WTC11 (cell line): ENCODE data around the gene GPR27. TPM values are rescaled to one million over a fixed set of nuclear protein-coding genes. Genes with fewer than 3 reads are reported as not detected.

Source experiments
- ATAC-seq: fragments of 200-7000 bp; cut with Tn5 transposase; 2 replicates; pipeline ENCODE4 v1.10.0; 2021; ENCODE audit warnings: mild to moderate bottlenecking, moderate library complexity
- Bru-seq: library from RNA; stranded (reverse); fragments of 400-500 nt; gene quantifications from one replicate; lab custom pipeline; 2021; lab: Mats Ljungman, UMichigan
- CTCF ChIA-PET: fragments of 300-600 bp; sonication (Branson Sonifier 250); formaldehyde crosslinking; loops from one replicate; lab custom pipeline; 2021; ENCODE audit warnings: antibody characterized with exemption; lab: Charles Lee
- POLR2A ChIA-PET: fragments of 350-600 bp; sonication (Branson Sonifier 250); formaldehyde crosslinking; loops from one replicate; lab custom pipeline; 2021; ENCODE audit warnings: antibody characterized with exemption; lab: Charles Lee
- DNase-seq: peaks from one replicate; pipeline ENCODE4 v3.0.0; 2021; ENCODE audit warnings: low spot score
- H3K27ac Mint-ChIP-seq: 2 replicates; pipeline ENCODE4 v1.8.0; 2021; ENCODE audit warnings: mixed read lengths
- H3K27me3 Mint-ChIP-seq: 2 replicates; pipeline ENCODE4 v1.8.0; 2021; ENCODE audit warnings: low read depth, mild to moderate bottlenecking, moderate library complexity, mixed read lengths
- H3K36me3 Mint-ChIP-seq: 2 replicates; pipeline ENCODE4 v1.8.0; 2021; ENCODE audit warnings: mixed read lengths
- H3K4me1 Mint-ChIP-seq: 2 replicates; pipeline ENCODE4 v1.8.0; 2022; ENCODE audit warnings: mixed read lengths
- H3K4me3 Mint-ChIP-seq: 2 replicates; pipeline ENCODE4 v1.8.0; 2021; ENCODE audit warnings: mild to moderate bottlenecking, moderate library complexity, mixed read lengths
- H3K9me3 Mint-ChIP-seq: 2 replicates; pipeline ENCODE4 v1.8.0; 2021; ENCODE audit warnings: mixed read lengths
- CREM ChIP-seq: sonication (generic); formaldehyde crosslinking; IDR thresholded peaks from 2 replicates; pipeline ENCODE4 v1.8.1; 2022; ENCODE audit warnings: mild to moderate bottlenecking, missing genetic modification reagents, moderate library complexity
- E2F5 ChIP-seq: sonication (generic); formaldehyde crosslinking; IDR thresholded peaks from 2 replicates; pipeline ENCODE4 v1.8.1; 2022; ENCODE audit warnings: mild to moderate bottlenecking, moderate library complexity, missing genetic modification reagents
- KAT7 ChIP-seq: sonication (generic); formaldehyde crosslinking; IDR thresholded peaks from 2 replicates; pipeline ENCODE4 v1.8.1; 2023; ENCODE audit warnings: missing genetic modification reagents, mild to moderate bottlenecking, borderline replicate concordance
- MYBL2 ChIP-seq: sonication (generic); formaldehyde crosslinking; IDR thresholded peaks from 2 replicates; pipeline ENCODE4 v1.8.1; 2023; ENCODE audit warnings: mild to moderate bottlenecking, moderate library complexity, missing genetic modification reagents
- NFE2L1 ChIP-seq: sonication (generic); formaldehyde crosslinking; IDR thresholded peaks from 2 replicates; pipeline ENCODE4 v1.8.1; 2023; ENCODE audit warnings: missing genetic modification reagents
- OVOL2 ChIP-seq: fragments of 250-450 bp; sonication (Bioruptor Pico); IDR thresholded peaks from 2 replicates; pipeline ENCODE4 v1.9.0; 2021; ENCODE audit warnings: mild to moderate bottlenecking, borderline replicate concordance
- PRRX2 ChIP-seq: fragments of 250-450 bp; sonication (Bioruptor Pico); IDR thresholded peaks from 2 replicates; pipeline ENCODE4 v1.8.0; 2021; ENCODE audit warnings: mild to moderate bottlenecking
- SP1 ChIP-seq: sonication (generic); formaldehyde crosslinking; conservative IDR thresholded peaks from 2 replicates; pipeline ENCODE4 v1.8.1; 2022; ENCODE audit warnings: missing genetic modification reagents
- TEAD4 ChIP-seq: sonication (generic); formaldehyde crosslinking; IDR thresholded peaks from 2 replicates; pipeline ENCODE4 v1.8.0; 2022; ENCODE audit warnings: mild to moderate bottlenecking, missing genetic modification reagents
- TP53 ChIP-seq: sonication (generic); formaldehyde crosslinking; IDR thresholded peaks from 2 replicates; pipeline ENCODE4 v1.8.1; 2023; ENCODE audit warnings: mild to moderate bottlenecking, missing genetic modification reagents
- ZBTB21 ChIP-seq: sonication (generic); formaldehyde crosslinking; IDR thresholded peaks from 2 replicates; pipeline ENCODE4 v1.8.1; 2023; ENCODE audit warnings: mild to moderate bottlenecking, missing genetic modification reagents, borderline replicate concordance
- ZNF232 ChIP-seq: sonication (generic); formaldehyde crosslinking; IDR thresholded peaks from 2 replicates; pipeline ENCODE4 v1.8.0; 2022; ENCODE audit warnings: mild to moderate bottlenecking, missing genetic modification reagents
- ZNF416 ChIP-seq: fragments of 250-450 bp; sonication (Bioruptor Pico); IDR thresholded peaks from 2 replicates; pipeline ENCODE4 v1.9.0; 2021; ENCODE audit warnings: mild to moderate bottlenecking, inconsistent platforms
- ZNF532 ChIP-seq: fragments of 250-450 bp; sonication (Bioruptor Pico); IDR thresholded peaks from 2 replicates; pipeline ENCODE4 v1.9.0; 2021; ENCODE audit warnings: mild to moderate bottlenecking, borderline replicate concordance
- long read RNA-seq, 3 experiments: library from RNA in 1 of 3; library from capped mRNA in 1 of 3; library from polyadenylated mRNA in 1 of 3; unstranded in 2 of 3; stranded (forward) in 1 of 3; transcript quantifications; one replicate each; pipeline ENCODE4 v2.0.0, GENCODE V29; 2021
- total RNA-seq: library from RNA; stranded (reverse); gene quantifications from 3 replicates; pipeline ENCODE4 v1.2.3, GENCODE V29; 2021
- TF ChIP-seq, protein P1 (sequence below): fragments of 250-450 bp; sonication (Bioruptor Pico); conservative IDR thresholded peaks from 2 replicates; pipeline ENCODE4 v1.9.0; 2021; ENCODE audit warnings: mild to moderate bottlenecking
- TF ChIP-seq, protein P2 (sequence below): fragments of 250-450 bp; sonication (Bioruptor Pico); IDR thresholded peaks from 2 replicates; pipeline ENCODE4 v2.1.2; 2022; ENCODE audit warnings: mild to moderate bottlenecking, moderate library complexity
- TF ChIP-seq, protein P3 (sequence below): sonication (generic); formaldehyde crosslinking; IDR thresholded peaks from 2 replicates; pipeline ENCODE4 v1.8.1; 2023; ENCODE audit warnings: mild to moderate bottlenecking, moderate library complexity, missing genetic modification reagents
- TF ChIP-seq, protein P4 (sequence below): sonication (generic); formaldehyde crosslinking; IDR thresholded peaks from 2 replicates; pipeline ENCODE4 v1.8.0; 2022; ENCODE audit warnings: missing genetic modification reagents

The GPR27 gene
- total RNA-seq (14.7 to 16.4 TPM (median 14.8 TPM) in 3 replicates), Bru-seq, nascent RNA (percentile 71 among the genes with signal in this experiment)
- long read RNA-seq, experiment 1, transcript GPR27-201 (1 exons, 2,447 nt) = major isoform, 188 of 189 reads
- long read RNA-seq, experiment 1, partial matches to known transcripts = 0 of 189 reads
- long read RNA-seq, experiment 1, other reads (novel, unspliced or antisense) = 1 of 189 reads
- long read RNA-seq, experiment 2, transcript GPR27-201 (1 exons, 2,447 nt) = major isoform, 30 of 31 reads
- long read RNA-seq, experiment 2, partial matches to known transcripts = 0 of 31 reads
- long read RNA-seq, experiment 2, other reads (novel, unspliced or antisense) = 1 of 31 reads
- long read RNA-seq, experiment 3, transcript GPR27-201 (1 exons, 2,447 nt) = major isoform, 5 of 5 reads
- long read RNA-seq, experiment 3, partial matches to known transcripts = 0 of 5 reads
- long read RNA-seq, experiment 3, other reads (novel, unspliced or antisense) = 0 of 5 reads

GRCh38 chr3:71753701-71754609 is at the start of gene GPR27:
Gene GPR27, plus strand, starts transcription at chr3:71753855. Its CDS starts 195 bp downstream, at chr3:71754050.
- POLR2A ChIA-PET = no interaction called here
- CTCF ChIA-PET = interaction anchor here (1.7 kb wide), 1 partner anchor 43 kb away, joined by 5 read pairs; no protein-coding TSS in a partner anchor
- Mint-ChIP-seq H3K9me3 (no peaks in the 10 kb centered on the region), H3K4me3 (peak within 1 kb of the TSS; percentile 74), H3K27ac (no peak within 1 kb of the TSS), H3K36me3 (no peaks in the 10 kb centered on the region), H3K27me3 (peaks cover 48% of the 10 kb centered on the region), H3K4me1 (peaks cover 19% of the 10 kb centered on the region)
- peak; percentile 45 for DNase-seq
- ATAC-seq = peak; percentile 53
- TF ChIP-seq NFE2L1 (CRISPR knock-in tag) (no peak; the same call in 1 of the 2 replicates), MYBL2 (CRISPR knock-in tag) (0 out of 2 replicates have a peak, but pooled peaks have one; percentile 25), PRRX2 (no peak), ZNF532 (CRISPR knock-in tag) (no peak), ZBTB21 (no peak), ZNF416 (CRISPR knock-in tag) (no peak), TEAD4 (0 out of 2 replicates have a peak, but pooled peaks have one; percentile 42), ZNF232 (CRISPR knock-in tag) (0 out of 2 replicates have a peak, but pooled peaks have one; percentile 23), KAT7 (CRISPR knock-in tag) (peak; percentile 58; the same call in 1 of the 2 replicates), CREM (CRISPR knock-in tag) (peak; percentile 58; the same call in 1 of the 2 replicates), SP1 (CRISPR knock-in tag) (peak; percentile 64), OVOL2 (CRISPR knock-in tag) (no peak), TP53 (CRISPR knock-in tag) (peak; percentile 92), E2F5 (CRISPR knock-in tag) (no peak)
- TF ChIP-seq, protein P1, sequence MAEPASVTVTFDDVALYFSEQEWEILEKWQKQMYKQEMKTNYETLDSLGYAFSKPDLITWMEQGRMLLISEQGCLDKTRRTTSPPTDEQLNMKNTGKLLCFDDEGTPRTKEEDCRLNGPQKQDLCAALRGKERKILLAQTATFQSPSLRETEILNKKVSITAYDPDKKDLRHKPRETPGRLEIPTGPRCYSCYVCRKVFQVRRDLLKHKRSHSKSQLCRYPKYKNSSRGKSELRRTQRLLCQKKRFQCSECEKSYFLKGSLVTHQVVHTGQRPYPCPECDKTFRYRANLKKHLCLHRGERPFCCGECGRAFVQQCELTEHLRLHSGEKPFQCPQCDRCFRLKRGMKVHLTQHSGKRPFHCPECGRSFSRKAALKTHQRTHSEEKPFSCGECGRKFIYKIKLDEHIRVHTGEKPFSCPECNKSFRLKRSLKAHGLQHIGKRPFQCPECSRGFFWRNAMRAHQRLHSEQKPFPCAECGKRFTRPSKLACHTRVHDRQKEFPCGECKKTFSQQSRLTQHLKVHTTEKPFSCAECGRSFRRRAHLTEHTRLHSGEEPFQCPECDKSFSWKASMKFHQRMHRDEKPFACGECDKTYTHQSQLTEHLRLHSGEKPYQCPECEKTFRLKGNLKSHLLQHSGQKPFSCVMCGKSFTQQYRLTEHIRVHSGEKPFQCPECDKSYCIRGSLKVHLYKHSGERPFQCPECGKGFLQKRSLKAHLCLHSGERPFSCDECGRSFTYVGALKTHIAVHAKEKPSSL = no peak
- TF ChIP-seq, protein P2, sequence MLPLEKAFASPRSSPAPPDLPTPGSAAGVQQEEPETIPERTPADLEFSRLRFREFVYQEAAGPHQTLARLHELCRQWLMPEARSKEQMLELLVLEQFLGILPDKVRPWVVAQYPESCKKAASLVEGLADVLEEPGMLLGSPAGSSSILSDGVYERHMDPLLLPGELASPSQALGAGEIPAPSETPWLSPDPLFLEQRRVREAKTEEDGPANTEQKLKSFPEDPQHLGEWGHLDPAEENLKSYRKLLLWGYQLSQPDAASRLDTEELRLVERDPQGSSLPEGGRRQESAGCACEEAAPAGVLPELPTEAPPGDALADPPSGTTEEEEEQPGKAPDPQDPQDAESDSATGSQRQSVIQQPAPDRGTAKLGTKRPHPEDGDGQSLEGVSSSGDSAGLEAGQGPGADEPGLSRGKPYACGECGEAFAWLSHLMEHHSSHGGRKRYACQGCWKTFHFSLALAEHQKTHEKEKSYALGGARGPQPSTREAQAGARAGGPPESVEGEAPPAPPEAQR (CRISPR knock-in tag) = no peak
- TF ChIP-seq, protein P3, sequence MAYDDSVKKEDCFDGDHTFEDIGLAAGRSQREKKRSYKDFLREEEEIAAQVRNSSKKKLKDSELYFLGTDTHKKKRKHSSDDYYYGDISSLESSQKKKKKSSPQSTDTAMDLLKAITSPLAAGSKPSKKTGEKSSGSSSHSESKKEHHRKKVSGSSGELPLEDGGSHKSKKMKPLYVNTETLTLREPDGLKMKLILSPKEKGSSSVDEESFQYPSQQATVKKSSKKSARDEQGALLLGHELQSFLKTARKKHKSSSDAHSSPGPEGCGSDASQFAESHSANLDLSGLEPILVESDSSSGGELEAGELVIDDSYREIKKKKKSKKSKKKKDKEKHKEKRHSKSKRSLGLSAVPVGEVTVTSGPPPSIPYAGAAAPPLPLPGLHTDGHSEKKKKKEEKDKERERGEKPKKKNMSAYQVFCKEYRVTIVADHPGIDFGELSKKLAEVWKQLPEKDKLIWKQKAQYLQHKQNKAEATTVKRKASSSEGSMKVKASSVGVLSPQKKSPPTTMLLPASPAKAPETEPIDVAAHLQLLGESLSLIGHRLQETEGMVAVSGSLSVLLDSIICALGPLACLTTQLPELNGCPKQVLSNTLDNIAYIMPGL (CRISPR knock-in tag) = peak; percentile 70; the same call in 1 of the 2 replicates
- TF ChIP-seq, protein P4, sequence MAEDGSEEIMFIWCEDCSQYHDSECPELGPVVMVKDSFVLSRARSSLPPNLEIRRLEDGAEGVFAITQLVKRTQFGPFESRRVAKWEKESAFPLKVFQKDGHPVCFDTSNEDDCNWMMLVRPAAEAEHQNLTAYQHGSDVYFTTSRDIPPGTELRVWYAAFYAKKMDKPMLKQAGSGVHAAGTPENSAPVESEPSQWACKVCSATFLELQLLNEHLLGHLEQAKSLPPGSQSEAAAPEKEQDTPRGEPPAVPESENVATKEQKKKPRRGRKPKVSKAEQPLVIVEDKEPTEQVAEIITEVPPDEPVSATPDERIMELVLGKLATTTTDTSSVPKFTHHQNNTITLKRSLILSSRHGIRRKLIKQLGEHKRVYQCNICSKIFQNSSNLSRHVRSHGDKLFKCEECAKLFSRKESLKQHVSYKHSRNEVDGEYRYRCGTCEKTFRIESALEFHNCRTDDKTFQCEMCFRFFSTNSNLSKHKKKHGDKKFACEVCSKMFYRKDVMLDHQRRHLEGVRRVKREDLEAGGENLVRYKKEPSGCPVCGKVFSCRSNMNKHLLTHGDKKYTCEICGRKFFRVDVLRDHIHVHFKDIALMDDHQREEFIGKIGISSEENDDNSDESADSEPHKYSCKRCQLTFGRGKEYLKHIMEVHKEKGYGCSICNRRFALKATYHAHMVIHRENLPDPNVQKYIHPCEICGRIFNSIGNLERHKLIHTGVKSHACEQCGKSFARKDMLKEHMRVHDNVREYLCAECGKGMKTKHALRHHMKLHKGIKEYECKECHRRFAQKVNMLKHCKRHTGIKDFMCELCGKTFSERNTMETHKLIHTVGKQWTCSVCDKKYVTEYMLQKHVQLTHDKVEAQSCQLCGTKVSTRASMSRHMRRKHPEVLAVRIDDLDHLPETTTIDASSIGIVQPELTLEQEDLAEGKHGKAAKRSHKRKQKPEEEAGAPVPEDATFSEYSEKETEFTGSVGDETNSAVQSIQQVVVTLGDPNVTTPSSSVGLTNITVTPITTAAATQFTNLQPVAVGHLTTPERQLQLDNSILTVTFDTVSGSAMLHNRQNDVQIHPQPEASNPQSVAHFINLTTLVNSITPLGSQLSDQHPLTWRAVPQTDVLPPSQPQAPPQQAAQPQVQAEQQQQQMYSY (CRISPR knock-in tag) = no peak
